AG10803 (cell line): ENCODE results near the gene ELOA2.
"Not testable (repeated sequence)": the region's sequence is repeated elsewhere in the genome, so short reads cannot be mapped to it uniquely, and the experiment has no call there.

ENCODE experiments used
- DNase-seq: peaks from one replicate; pipeline ENCODE4 v3.0.0; 2010; ENCODE audit warnings: low read depth
- H3K4me3 ChIP-seq: 2 replicates; pipeline ENCODE4 v1.5.1; 2011; ENCODE audit warnings: mild to moderate bottlenecking, low read length, control low read depth
- TF ChIP-seq, protein P1 (sequence below): conservative IDR thresholded peaks from 2 replicates; pipeline ENCODE4 v1.5.1; 2011; ENCODE audit warnings: mild to moderate bottlenecking, low read length, control low read depth, inconsistent platforms

The ELOA2 gene

DNA sequence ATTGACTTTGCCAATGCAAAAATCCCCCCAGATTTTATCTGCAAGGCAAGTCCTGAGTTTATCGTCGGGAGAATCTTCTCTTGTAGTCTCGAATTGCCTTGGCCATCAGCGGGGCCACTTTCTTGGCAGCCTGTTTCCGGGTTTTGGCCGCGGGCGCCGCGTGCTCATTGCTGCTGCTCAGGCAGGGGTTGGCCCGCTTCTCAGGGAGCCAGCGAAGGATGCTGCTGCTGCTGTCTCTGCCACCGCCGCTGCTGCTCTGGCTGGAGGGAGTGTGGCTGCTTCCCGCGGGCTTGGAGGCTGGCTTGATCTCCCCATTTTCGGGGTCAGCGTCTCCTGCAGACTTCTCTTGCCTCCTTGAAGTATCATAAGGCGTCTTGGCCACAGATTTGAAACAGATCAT lies 2.5 kb downstream of the ELOA2 start:
- H3K4me3 ChIP-seq = no peak overlapping the region
- no peak for DNase-seq
- TF ChIP-seq, protein P1, sequence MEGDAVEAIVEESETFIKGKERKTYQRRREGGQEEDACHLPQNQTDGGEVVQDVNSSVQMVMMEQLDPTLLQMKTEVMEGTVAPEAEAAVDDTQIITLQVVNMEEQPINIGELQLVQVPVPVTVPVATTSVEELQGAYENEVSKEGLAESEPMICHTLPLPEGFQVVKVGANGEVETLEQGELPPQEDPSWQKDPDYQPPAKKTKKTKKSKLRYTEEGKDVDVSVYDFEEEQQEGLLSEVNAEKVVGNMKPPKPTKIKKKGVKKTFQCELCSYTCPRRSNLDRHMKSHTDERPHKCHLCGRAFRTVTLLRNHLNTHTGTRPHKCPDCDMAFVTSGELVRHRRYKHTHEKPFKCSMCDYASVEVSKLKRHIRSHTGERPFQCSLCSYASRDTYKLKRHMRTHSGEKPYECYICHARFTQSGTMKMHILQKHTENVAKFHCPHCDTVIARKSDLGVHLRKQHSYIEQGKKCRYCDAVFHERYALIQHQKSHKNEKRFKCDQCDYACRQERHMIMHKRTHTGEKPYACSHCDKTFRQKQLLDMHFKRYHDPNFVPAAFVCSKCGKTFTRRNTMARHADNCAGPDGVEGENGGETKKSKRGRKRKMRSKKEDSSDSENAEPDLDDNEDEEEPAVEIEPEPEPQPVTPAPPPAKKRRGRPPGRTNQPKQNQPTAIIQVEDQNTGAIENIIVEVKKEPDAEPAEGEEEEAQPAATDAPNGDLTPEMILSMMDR = no peak

DNA sequence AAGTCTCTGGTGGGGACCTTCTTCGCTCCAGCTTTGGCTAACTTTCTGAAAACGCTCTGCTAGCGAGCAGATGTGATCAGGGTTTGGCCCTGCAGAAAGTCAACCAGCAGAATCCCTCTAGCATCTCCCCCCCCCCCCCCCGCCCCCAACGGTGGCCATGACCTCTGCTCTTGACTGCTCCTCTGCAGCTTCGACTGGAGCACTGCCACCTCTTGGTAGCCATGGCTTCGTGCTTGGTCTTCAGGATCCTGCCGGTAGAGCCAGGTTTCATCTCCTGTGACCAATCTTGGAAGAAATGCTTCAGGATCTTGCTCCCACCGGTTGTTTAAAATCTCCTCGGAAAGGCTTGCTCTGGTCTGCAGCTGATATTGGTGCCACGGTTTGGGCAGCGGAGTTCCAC lies 4.5 kb downstream of the ELOA2 start:
- H3K4me3 ChIP-seq, DNase-seq: not testable (repeated sequence)

DNA sequence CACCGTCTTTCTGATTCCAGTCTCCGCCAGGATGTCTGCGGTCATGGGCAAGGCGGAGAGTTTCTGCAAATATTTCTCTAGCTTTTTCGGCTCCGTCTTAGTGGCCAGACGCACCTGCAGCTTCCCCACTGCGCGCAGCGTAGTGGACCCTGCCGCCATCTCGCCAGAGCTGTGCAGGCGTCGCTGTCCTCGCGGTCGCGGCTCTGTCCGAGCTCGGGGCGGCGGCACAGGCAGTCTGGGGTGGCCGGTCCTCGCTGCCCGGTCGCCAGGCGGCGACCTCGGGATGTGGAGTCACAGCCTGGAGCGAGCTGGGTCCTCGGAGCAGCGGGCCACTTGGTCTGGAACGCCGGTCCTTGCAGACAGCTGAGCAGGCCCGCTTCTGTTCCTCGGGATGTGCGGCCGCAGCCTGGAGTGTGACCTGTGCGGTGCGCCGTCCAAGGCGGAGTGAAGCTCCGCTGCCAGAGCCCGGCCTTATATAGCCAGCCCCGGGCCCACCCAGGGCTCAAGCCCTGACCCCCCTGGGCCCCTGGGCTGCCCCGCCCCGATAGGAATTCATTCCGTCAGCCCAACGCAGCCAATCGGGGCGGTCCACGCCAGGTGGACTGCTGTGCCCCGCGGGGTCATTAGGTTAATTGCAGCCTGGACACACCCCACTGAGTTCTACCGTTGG lies 5.6 kb downstream of the ELOA2 start:
- not testable (repeated sequence) for DNase-seq, H3K4me3 ChIP-seq

DNA sequence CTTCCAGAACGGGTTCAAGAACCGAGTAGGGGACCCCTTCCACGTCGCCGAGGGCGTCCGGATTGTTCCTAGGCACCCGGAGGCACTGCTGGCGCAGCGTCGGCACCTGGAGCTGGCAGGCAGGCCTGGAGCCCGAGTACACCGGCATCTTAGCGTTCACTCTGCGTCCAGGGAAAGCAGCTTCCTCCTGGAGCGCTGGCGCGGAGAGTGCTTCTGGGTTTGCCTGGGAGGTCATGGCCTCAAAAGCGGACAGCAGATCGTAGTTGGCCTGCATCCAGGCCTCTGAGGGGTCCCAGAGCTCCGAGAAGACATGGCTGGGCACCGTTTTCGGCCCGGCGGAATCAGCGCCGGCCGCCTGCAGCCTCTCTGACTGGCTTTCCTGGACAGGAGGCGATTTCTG lies 6.7 kb downstream of the ELOA2 start:
- DNase-seq, H3K4me3 ChIP-seq: not testable (repeated sequence)

DNA sequence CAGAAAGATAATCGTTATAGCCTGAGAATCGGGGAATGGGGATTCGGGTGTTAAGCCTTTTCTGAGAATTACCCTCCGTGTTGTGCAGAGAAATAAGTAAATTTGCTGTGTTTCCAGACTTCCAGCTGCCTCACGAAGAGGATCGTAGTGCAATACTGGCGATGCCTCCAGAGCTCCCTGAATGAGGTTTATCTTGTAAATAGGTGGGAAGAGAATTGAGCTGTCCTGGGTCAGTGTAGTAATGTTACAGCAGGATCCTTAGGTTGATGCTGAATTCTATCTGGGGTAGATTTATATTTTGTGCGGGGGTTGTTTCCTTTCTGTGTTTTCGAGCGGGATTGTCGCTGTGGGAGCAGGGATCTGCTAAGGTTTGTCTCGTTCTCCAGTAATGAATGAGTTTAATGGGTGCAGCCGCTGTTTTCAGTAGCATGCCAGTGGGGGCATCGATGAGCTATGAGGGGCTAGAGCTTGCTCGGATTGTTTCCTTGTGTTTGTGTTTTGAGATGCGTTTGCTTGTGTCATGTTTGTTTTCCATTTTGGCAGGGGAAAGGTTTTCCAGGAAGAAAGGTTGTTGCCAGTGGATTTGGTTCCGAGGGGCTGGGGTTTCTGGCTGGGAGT lies 9.8 kb downstream of the ELOA2 start:
- H3K4me3 ChIP-seq, DNase-seq: not testable (repeated sequence)

DNA sequence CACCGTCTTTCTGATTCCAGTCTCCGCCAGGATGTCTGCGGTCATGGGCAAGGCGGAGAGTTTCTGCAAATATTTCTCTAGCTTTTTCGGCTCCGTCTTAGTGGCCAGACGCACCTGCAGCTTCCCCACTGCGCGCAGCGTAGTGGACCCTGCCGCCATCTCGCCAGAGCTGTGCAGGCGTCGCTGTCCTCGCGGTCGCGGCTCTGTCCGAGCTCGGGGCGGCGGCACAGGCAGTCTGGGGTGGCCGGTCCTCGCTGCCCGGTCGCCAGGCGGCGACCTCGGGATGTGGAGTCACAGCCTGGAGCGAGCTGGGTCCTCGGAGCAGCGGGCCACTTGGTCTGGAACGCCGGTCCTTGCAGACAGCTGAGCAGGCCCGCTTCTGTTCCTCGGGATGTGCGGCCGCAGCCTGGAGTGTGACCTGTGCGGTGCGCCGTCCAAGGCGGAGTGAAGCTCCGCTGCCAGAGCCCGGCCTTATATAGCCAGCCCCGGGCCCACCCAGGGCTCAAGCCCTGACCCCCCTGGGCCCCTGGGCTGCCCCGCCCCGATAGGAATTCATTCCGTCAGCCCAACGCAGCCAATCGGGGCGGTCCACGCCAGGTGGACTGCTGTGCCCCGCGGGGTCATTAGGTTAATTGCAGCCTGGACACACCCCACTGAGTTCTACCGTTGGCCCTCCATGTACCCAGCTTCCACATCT lies 11.5 kb downstream of the ELOA2 start:
- not testable (repeated sequence) for DNase-seq, H3K4me3 ChIP-seq

DNA sequence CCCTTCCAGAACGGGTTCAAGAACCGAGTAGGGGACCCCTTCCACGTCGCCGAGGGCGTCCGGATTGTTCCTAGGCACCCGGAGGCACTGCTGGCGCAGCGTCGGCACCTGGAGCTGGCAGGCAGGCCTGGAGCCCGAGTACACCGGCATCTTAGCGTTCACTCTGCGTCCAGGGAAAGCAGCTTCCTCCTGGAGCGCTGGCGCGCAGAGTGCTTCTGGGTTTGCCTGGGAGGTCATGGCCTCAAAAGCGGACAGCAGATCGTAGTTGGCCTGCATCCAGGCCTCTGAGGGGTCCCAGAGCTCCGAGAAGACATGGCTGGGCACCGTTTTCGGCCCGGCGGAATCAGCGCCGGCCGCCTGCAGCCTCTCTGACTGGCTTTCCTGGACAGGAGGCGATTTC lies 12.6 kb downstream of the ELOA2 start:
- DNase-seq, H3K4me3 ChIP-seq: not testable (repeated sequence)

DNA sequence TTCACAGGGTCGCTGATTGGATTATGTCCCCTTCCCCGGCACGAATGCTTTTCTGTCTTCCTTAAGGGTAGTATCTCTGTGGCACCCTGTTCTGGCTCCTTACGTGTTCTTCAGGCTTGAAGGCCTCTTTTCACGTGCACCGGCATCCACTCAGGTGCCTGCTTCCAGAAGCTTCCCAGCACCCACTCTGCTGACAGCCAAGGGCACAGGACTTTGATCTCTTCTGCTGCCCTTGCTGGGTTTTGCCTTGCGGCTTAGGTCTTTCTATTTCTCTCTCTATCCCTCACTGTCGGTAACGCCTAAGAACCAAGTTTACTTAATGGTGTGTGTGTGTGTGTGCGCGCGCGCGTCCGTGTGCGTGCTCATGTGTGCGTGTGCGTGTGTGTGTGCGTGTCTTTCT lies 14.7 kb downstream of the ELOA2 start:
- H3K4me3 ChIP-seq, DNase-seq: not testable (repeated sequence)

DNA sequence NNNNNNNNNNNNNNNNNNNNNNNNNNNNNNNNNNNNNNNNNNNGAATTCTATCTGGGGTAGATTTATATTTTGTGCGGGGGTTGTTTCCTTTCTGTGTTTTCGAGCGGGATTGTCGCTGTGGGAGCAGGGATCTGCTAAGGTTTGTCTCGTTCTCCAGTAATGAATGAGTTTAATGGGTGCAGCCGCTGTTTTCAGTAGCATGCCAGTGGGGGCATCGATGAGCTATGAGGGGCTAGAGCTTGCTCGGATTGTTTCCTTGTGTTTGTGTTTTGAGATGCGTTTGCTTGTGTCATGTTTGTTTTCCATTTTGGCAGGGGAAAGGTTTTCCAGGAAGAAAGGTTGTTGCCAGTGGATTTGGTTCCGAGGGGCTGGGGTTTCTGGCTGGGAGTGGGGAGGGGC lies 15.6 kb downstream of the ELOA2 start:
- H3K4me3 ChIP-seq, DNase-seq: not testable (repeated sequence)
